Body of pancreas (tissue), 4 donors: ENCODE measurements around the gene SERPINB10. TPM values are rescaled to one million over a fixed set of nuclear protein-coding genes. Genes with fewer than 3 reads are reported as not detected.

Experiments
- ATAC-seq: fragments of 150-250 bp; one replicate; pipeline ENCODE4 v1.9.1; 2016
- DNase-seq, 4 donors: peaks; one replicate each; pipeline ENCODE4 v3.0.0-alpha.2; 2019
- H3K27ac ChIP-seq, 4 donors: fragments of 200-600 bp; sonication (generic); 1 replicate in 3 of 4; 2 replicates in 1 of 4; pipeline versions ENCODE4 v1.5.1 to v1.6.1; 2016 to 2019; ENCODE audit warnings: mild to moderate bottlenecking in 1 of 4, mixed read lengths in 1 of 4, moderate library complexity in 1 of 4
- H3K27me3 ChIP-seq, 2 donors: fragments of 200-600 bp; sonication (generic); one replicate each; pipeline ENCODE4 v1.6.0; 2016; ENCODE audit warnings: mild to moderate bottlenecking in 1 of 2
- H3K36me3 ChIP-seq, 2 donors: fragments of 200-600 bp; sonication (generic); replicated peaks in 1 of 2; 2 replicates each; pipeline ENCODE4 v1.5.1; 2016; ENCODE audit warnings: low read depth in 2 of 2; ENCODE audit not compliant: insufficient read depth in 1 of 2
- H3K4me1 ChIP-seq: fragments of 200-600 bp; sonication (generic); one replicate; pipeline ENCODE4 v1.6.0; 2016
- H3K4me3 ChIP-seq, 2 donors: fragments of 200-600 bp; sonication (generic); 1 replicate in 1 of 2; 2 replicates in 1 of 2; pipeline ENCODE4 v1.5.1; 2016 to 2019
- H3K9me3 ChIP-seq, 3 donors: fragments of 200-600 bp; sonication (generic); 1 replicate in 2 of 3; 2 replicates in 1 of 3; pipeline ENCODE4 v1.5.1; 2016
- CTCF ChIP-seq, 7 experiments: fragments of 450-650 bp in 4 of 7; fragments of 200-600 bp in 3 of 7; sonication (generic) in 3 of 7; IDR thresholded peaks; one replicate each; pipeline ENCODE4 v1.5.1; 2016 to 2019; ENCODE audit warnings: antibody characterized with exemption in 7 of 7
- POLR2A ChIP-seq, 3 donors: fragments of 450-650 bp; IDR thresholded peaks; one replicate each; pipeline ENCODE4 v1.6.1; 2016; ENCODE audit warnings: antibody characterized with exemption in 3 of 3, mild to moderate bottlenecking in 2 of 3
- WGBS, 2 donors: methylation state at CpG; one replicate each; pipeline ENCODE4 v1.1.5; 2017; 5-methylcytosine and 5-hydroxymethylcytosine counted together
- intact Hi-C: fragments of 100-400 bp; cut with DNase I; formaldehyde crosslinking; loops from one replicate; pipeline ENCODE4 v1.15.1; 2023
- total RNA-seq, 2 donors: library from RNA; depleted of rRNA; stranded (reverse); fragments of >200 nt; gene quantifications; one replicate each; pipeline ENCODE4 v1.1.0, GENCODE V29; 2016

The SERPINB10 gene
- total RNA-seq, 2 donors from 2014 or later = not detected

- H3K4me3 ChIP-seq = no peak overlapping the region
- DNase-seq = no peak
- no peaks in the 10 kb centered on the region for H3K9me3 ChIP-seq
- H3K36me3 ChIP-seq = no peaks in the 10 kb centered on the region
- intact Hi-C loops = no loop called here
- TF ChIP-seq POLR2A (IDR thresholded peaks at IDR 0.05) (no peak), CTCF (IDR thresholded peaks at IDR 0.05) (no peak)
- no peak overlapping the region for H3K27ac ChIP-seq
- H3K4me1 ChIP-seq = peaks cover 8% of the 10 kb centered on the region
- no peak for ATAC-seq
- H3K27me3 ChIP-seq = no peaks in the 10 kb centered on the region
Measured at GRCh38 chr18:63964908-63965307, 57.1 kb downstream of the SERPINB10 start.

GRCh38 chr18:63965716-63966330, 58.1 kb downstream of the SERPINB10 start:
- Histone ChIP-seq H3K27me3 (no peaks in the 10 kb centered on the region), H3K4me1 (peaks cover 9% of the 10 kb centered on the region), H3K9me3 (no peaks in the 10 kb centered on the region), H3K4me3 (no peak overlapping the region), H3K27ac (no peak overlapping the region), H3K36me3 (no peaks in the 10 kb centered on the region)
- intact Hi-C loops = no loop called here
- WGBS, 2 donors = 66 to 74% methylated on average over 5 of the region's 5 CpGs
- ATAC-seq (no peak), DNase-seq (no peak)
- TF ChIP-seq POLR2A (IDR thresholded peaks at IDR 0.05) = no peak

GRCh38 chr18:63969942-63970808, 62.4 kb downstream of the SERPINB10 start, which contains the start of gene SERPINB8:
SERPINB8 (plus strand) TSS chr18:63970081; CDS start chr18:63978309, 8,228 bp downstream.
- ATAC-seq = peak; percentile 97
- no peaks in the 10 kb centered on the region for H3K27me3 ChIP-seq
- H3K9me3 ChIP-seq = no peaks in the 10 kb centered on the region
- peak; percentile 93 to 95 (median 94) for DNase-seq
- H3K4me1 ChIP-seq = peaks cover 16% of the 10 kb centered on the region
- 0 to 1% methylated on average over 31 to 61 of the region's 62 CpGs for WGBS, 2 donors
- H3K27ac ChIP-seq = peak within 1 kb of the TSS; percentile 96 to 99 (median 98)
- H3K4me3 ChIP-seq = peak within 1 kb of the TSS; percentile 74 to 79
- no peaks in the 10 kb centered on the region for H3K36me3 ChIP-seq
- intact Hi-C loops = no loop called here
- TF ChIP-seq CTCF (IDR thresholded peaks at IDR 0.05) (no peak), POLR2A (IDR thresholded peaks at IDR 0.05) (peak; percentile 95 to 99 (median 98))

- Histone ChIP-seq H3K27me3 (no peaks in the 10 kb centered on the region), H3K27ac (peak overlapping the region; percentile 96 to 99 (median 98)), H3K4me3 (peak overlapping the region; percentile 74 to 79), H3K9me3 (no peaks in the 10 kb centered on the region), H3K4me1 (peaks cover 16% of the 10 kb centered on the region), H3K36me3 (no peaks in the 10 kb centered on the region)
- 18 to 37% methylated on average over 17 to 18 of the region's 18 CpGs for WGBS, 2 donors
- TF ChIP-seq POLR2A (IDR thresholded peaks at IDR 0.05) = no peak
- TF ChIP-seq CTCF (IDR thresholded peaks at IDR 0.05) = no peak
- ATAC-seq (peak; percentile 31), DNase-seq (peak; percentile 29 to 36 (median 36))
- intact Hi-C loops = no loop called here
Measured at GRCh38 chr18:63970809-63971205, 63.0 kb downstream of the SERPINB10 start.

GRCh38 chr18:63971320-63972001, 63.7 kb downstream of the SERPINB10 start:
- peaks cover 16% of the 10 kb centered on the region for H3K4me1 ChIP-seq
- DNase-seq (no peak), ATAC-seq (no peak)
- intact Hi-C loops = no loop called here
- TF ChIP-seq POLR2A (IDR thresholded peaks at IDR 0.05) = no peak
- no peak for TF ChIP-seq CTCF (IDR thresholded peaks at IDR 0.05)
- H3K9me3 ChIP-seq = no peaks in the 10 kb centered on the region
- H3K27me3 ChIP-seq = no peaks in the 10 kb centered on the region
- WGBS, 2 donors = 72 to 87% methylated on average over 13 of the region's 13 CpGs
- no peak overlapping the region for H3K4me3 ChIP-seq
- H3K36me3 ChIP-seq = no peaks in the 10 kb centered on the region
- peak overlapping the region; percentile 96 to 99 (median 98) for H3K27ac ChIP-seq
